AG04450 (cell line): ENCODE results near the gene SHANK1. TPM values are rescaled to one million over a fixed set of nuclear protein-coding genes. Genes with fewer than 3 reads are reported as not detected.

Source experiments
- CTCF ChIA-PET: fragments of 300-600, 350-600 bp; formaldehyde crosslinking; extraction: SDS; loops from one replicate; lab custom pipeline; 2022; ENCODE audit warnings: antibody characterized with exemption, inconsistent platforms; lab: Charles Lee
- POLR2A ChIA-PET: fragments of 350-600 bp; formaldehyde crosslinking; extraction: SDS; loops from one replicate; lab custom pipeline; 2021; ENCODE audit warnings: antibody characterized with exemption, inconsistent platforms; lab: Yijun Ruan, JAX
- DNase-seq: peaks from one replicate; pipeline ENCODE4 v3.0.0-alpha.2; 2011; ENCODE audit warnings: low read depth, low spot score
- H3K27ac ChIP-seq: one replicate; pipeline ENCODE4 v1.5.1; 2012; ENCODE audit warnings: low read depth, low read length, control low read depth
- H3K27me3 ChIP-seq: one replicate; pipeline ENCODE4 v1.6.0; 2012; ENCODE audit warnings: low read length; ENCODE audit not compliant: control insufficient read depth, insufficient read depth
- H3K4me3 ChIP-seq: 2 replicates; pipeline ENCODE4 v1.5.1; 2011; ENCODE audit warnings: mild to moderate bottlenecking, low read depth, low read length, control low read depth
- H3K9me3 ChIP-seq: 2 replicates; pipeline ENCODE4 v1.5.1; 2012; ENCODE audit warnings: low read length; ENCODE audit not compliant: control insufficient read depth, insufficient read depth
- polyA plus RNA-seq: library from polyadenylated mRNA; depleted of rRNA; stranded (reverse); fragments of >200 nt; gene quantifications from 2 replicates; pipeline ENCODE4 v1.2.3, GENCODE V29; 2011
- TF ChIP-seq, protein P1 (sequence below): IDR thresholded peaks from 2 replicates; pipeline ENCODE4 v1.5.1; 2011; ENCODE audit warnings: low read depth, low read length, control low read depth, inconsistent platforms

SHANK1 gene
- polyA plus RNA-seq, 1 experiment, result 2.4 TPM

DNA sequence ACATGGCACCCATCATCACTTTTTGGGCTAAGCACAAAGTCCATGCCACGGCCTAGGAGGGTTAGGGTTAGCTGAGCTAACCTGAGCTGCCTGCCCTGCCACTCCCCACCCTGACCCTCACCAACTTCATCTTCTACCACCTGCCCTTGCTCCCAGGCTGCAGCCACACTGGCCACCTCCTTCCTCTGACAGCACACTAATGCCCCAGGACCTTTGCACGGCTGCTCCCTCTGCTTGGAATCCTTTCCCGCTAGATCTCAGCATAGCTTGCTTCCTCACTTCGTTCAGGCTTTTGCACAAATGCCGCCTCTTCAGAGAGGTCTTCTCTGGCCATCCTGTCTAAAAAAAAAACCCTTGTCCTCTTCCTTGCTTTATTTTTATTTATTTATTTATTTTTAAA is 13.2 kb downstream of the SHANK1 start:
- no peaks in the 10 kb centered on the region for H3K27me3 ChIP-seq
- POLR2A ChIA-PET, result no interaction called here
- TF ChIP-seq, protein P1, sequence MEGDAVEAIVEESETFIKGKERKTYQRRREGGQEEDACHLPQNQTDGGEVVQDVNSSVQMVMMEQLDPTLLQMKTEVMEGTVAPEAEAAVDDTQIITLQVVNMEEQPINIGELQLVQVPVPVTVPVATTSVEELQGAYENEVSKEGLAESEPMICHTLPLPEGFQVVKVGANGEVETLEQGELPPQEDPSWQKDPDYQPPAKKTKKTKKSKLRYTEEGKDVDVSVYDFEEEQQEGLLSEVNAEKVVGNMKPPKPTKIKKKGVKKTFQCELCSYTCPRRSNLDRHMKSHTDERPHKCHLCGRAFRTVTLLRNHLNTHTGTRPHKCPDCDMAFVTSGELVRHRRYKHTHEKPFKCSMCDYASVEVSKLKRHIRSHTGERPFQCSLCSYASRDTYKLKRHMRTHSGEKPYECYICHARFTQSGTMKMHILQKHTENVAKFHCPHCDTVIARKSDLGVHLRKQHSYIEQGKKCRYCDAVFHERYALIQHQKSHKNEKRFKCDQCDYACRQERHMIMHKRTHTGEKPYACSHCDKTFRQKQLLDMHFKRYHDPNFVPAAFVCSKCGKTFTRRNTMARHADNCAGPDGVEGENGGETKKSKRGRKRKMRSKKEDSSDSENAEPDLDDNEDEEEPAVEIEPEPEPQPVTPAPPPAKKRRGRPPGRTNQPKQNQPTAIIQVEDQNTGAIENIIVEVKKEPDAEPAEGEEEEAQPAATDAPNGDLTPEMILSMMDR, result no peak
- no peak for DNase-seq
- CTCF ChIA-PET, result interaction anchor here (1.1 to 2.2 kb wide), 7 partner anchors 12 to 216 kb away, joined by 3 to 23 read pairs (median 5); no protein-coding TSS in a partner anchor
- no peak overlapping the region for H3K27ac ChIP-seq
- no peak overlapping the region for H3K4me3 ChIP-seq
- H3K9me3 ChIP-seq, result no peaks in the 10 kb centered on the region

DNA sequence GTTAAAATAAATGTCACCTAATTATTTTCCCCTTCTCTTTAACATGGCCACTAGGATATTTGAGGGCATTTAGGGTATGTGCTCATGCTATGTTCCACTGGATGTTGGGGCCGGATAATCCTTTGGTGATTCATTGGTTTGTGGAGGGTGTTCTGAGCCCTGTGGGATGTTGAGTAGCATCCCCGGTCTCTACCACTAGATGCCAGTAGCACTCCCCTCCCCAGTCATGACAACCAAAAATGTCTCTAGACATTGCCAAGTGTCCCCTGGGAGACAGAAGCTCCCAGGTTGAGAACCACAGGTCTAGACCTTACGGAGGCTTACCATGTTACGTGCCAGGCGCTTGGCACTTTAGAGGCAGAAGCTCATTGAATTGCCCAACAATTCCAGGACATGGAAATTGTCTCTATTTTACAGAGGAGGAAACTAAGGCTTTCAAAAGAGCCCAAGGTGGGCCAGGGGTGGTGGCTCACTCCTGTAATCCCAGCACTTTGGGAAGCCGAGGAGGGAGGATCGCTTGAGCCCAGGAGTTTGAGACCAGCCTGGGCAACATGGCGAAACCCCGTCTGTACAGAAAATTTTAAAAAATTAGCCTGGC is 14.1 kb downstream of the SHANK1 start:
- ChIA-PET POLR2A (interaction anchor here (0.6 to 0.7 kb wide), 2 partner anchors 9 to 11 kb away, joined by 3 to 6 read pairs; no protein-coding TSS in a partner anchor), CTCF (interaction anchor here (0.6 to 2.6 kb wide), 14 partner anchors 8 to 217 kb away, joined by 3 to 23 read pairs (median 5); no protein-coding TSS in a partner anchor)
- no peaks in the 10 kb centered on the region for H3K27me3 ChIP-seq
- H3K9me3 ChIP-seq, result no peaks in the 10 kb centered on the region
- peak; percentile 30 for DNase-seq
- no peak overlapping the region for H3K27ac ChIP-seq
- TF ChIP-seq, protein P1, result peak; percentile 94
- H3K4me3 ChIP-seq, result no peak overlapping the region

DNA sequence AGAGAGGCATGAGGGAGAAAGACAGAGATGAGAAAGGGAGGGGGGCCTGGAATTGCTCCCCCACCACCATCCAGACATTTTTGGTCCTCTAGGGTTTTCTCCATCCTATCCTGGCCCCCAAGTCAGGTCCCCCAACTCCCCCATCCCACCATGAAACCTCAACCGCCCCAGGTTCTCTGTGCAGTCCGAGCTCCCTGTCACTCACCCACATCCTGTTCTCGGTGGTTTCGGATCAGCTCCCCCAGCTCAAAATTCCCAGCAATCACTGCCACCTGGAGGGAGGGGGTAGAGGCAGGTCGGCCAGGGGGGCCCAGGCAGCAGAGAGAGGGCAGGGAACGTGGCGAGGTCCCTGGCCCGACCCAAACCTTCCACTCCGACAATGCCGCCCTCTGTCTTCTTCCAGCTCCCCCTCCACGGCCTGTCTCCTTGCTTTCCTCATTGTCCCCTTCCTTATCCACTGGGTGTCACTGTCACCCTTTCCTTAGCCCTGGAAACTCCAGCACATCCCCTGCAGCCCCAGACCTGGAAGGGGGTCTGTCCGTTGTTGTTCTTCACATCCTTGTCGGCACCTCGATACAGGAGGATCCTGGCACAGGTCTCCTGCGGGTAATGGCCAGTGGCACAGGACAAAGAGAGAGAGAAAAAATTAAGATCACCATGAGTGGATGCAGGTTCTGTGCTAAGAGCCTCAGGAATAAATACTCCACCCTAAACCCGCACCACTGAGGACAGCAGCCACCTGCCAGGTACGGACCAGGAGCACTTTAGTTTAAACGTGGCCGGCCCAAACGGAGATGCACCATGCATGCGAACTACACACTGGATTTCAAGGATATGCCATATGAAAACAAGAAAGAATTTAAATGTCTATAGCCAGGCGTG is 15.4 kb downstream of the SHANK1 start:
- Histone ChIP-seq H3K27ac (no peak overlapping the region), H3K9me3 (no peaks in the 10 kb centered on the region; the same call in 1 of the 2 replicates), H3K27me3 (no peaks in the 10 kb centered on the region), H3K4me3 (no peak overlapping the region)
- CTCF ChIA-PET, result interaction anchor here (1.0 to 2.9 kb wide), 5 partner anchors 20 to 79 kb away, joined by 4 to 23 read pairs (median 14); no protein-coding TSS in a partner anchor
- DNase-seq, result no peak
- TF ChIP-seq, protein P1, result no peak
- POLR2A ChIA-PET, result interaction anchor here (0.5 kb wide), 1 partner anchor 85 kb away, joined by 3 read pairs; no protein-coding TSS in a partner anchor

DNA sequence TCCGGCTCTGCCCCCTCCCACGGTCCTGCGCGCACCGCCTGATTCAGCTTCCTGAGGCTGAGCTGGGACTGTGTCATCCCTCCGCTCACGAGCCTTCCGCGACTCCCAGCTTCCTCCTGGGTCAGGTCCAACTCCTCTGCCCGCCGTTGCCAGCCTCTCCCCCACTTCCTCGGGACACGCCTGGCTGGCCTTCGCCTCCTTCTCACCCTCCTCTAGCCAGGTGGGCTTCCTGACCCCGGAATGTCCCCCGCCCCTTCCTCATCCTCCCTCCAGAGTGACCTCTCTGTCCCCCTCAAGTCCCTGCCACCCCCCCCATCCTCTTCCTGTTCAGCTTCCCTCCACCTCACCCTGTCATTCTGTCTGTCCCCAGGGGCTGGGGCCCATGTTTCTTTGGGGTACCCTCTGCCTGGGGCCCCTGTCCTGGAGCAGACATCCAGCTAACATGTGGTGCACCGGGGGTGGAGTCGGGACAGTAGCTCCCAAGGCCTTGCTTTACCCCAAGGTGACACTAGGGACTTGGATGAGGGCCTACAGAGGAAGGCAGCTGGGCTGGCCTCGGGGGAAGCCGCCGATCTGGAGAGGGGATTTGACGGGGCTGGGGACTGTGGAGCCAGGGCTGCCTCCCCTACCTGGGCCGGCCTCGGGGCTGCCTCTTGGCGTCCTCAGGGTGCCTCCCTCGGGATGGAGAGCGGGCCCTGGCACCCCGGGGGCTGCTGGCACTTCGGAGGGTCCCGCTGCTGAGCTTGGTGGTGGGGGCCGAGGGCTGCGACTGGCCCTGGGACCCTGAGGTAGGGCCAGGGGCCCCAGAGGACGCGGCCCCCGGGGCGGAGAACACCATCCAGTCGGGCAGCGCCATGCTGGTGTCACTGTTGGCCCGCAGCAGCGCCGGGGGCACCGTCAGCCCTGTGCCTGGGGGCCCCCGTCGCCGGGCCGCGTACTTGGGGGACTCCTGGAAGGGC is 16.5 kb downstream of the SHANK1 start:
- TF ChIP-seq, protein P1, result no peak
- Histone ChIP-seq H3K27ac (no peak overlapping the region), H3K27me3 (no peaks in the 10 kb centered on the region), H3K9me3 (no peaks in the 10 kb centered on the region; the same call in 1 of the 2 replicates), H3K4me3 (no peak overlapping the region)
- no peak for DNase-seq
- ChIA-PET POLR2A (interaction anchor here (0.6 kb wide), 1 partner anchor 71 kb away, joined by 6 read pairs; no protein-coding TSS in a partner anchor), CTCF (interaction anchor here (0.9 to 2.9 kb wide), 7 partner anchors 16 to 147 kb away, joined by 3 to 19 read pairs (median 3); no protein-coding TSS in a partner anchor)
